Thyroid gland (tissue), 4 donors: ENCODE data around the gene STUB1.

Source experiments
- POLR2A ChIP-seq, 2 donors: fragments of 450-650 bp; IDR thresholded peaks; one replicate each; pipeline ENCODE4 v1.6.1; 2017; ENCODE audit warnings: antibody characterized with exemption in 2 of 2, mild to moderate bottlenecking in 2 of 2, moderate library complexity in 1 of 2
- TF ChIP-seq, protein P1 (sequence below), 6 experiments: fragments of 200-600 bp in 3 of 6; fragments of 450-650 bp in 3 of 6; sonication (generic) in 3 of 6; IDR thresholded peaks; one replicate each; pipeline ENCODE4 v1.5.1; 2016 to 2019; ENCODE audit warnings: antibody characterized with exemption in 6 of 6, mild to moderate bottlenecking in 2 of 6, inconsistent platforms in 1 of 6, moderate library complexity in 1 of 6

DNA sequence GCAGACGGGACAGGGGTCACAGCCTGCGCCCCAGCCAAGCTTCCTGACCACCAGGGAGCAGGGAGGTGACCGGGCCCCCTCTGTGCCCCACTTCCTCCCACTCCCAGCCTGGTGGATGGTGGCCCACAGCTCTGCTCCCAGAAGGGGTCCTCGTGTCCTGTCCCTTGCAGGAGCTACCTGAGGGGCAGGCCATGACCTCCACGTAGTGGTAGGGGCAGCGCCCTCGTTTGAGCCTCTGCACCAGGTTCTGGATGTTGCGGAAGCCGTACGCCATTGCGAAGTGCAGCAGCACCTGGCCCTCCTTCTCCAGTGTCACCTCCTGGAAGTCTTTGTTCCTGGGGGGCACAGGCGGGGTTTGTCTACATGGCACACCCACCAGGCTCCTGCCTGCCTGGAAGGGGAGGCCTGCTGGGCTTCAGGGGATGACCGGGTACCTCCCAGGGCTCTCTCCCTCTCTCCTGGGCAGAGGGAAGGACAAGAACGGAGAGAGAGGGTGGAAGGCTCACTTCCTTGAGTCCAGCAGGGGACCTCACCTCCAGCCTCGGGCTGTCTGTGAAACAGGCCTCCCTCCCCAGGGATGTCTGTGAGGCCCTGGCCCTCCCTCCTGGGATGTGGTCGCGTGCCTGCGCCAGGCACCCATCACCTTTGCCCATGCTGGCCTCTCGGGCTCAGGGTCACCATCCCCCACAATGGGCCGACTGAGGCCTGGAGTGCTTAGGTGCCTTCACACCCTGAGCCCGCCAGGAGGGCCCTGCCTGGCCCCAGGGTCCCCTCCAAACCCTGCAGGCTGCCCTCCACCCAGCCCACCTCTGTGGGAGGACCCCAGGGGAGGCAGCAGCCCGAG, 50.7 kb downstream of the STUB1 start:
- TF ChIP-seq, protein P1, sequence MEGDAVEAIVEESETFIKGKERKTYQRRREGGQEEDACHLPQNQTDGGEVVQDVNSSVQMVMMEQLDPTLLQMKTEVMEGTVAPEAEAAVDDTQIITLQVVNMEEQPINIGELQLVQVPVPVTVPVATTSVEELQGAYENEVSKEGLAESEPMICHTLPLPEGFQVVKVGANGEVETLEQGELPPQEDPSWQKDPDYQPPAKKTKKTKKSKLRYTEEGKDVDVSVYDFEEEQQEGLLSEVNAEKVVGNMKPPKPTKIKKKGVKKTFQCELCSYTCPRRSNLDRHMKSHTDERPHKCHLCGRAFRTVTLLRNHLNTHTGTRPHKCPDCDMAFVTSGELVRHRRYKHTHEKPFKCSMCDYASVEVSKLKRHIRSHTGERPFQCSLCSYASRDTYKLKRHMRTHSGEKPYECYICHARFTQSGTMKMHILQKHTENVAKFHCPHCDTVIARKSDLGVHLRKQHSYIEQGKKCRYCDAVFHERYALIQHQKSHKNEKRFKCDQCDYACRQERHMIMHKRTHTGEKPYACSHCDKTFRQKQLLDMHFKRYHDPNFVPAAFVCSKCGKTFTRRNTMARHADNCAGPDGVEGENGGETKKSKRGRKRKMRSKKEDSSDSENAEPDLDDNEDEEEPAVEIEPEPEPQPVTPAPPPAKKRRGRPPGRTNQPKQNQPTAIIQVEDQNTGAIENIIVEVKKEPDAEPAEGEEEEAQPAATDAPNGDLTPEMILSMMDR (IDR thresholded peaks at IDR 0.05): no peak
- no peak for TF ChIP-seq POLR2A (IDR thresholded peaks at IDR 0.05)
